Inflammatory macrophage treated with lipopolysaccharide for 4 hours (primary cell): ENCODE measurements around the gene GRK1.
A peak's percentile ranks its signal among the peaks of the same experiment; 100 is the strongest.

ENCODE experiments used
- DNase-seq: peaks from one replicate; pipeline ENCODE4 v3.0.0-alpha.2; 2020

The GRK1 gene

DNA sequence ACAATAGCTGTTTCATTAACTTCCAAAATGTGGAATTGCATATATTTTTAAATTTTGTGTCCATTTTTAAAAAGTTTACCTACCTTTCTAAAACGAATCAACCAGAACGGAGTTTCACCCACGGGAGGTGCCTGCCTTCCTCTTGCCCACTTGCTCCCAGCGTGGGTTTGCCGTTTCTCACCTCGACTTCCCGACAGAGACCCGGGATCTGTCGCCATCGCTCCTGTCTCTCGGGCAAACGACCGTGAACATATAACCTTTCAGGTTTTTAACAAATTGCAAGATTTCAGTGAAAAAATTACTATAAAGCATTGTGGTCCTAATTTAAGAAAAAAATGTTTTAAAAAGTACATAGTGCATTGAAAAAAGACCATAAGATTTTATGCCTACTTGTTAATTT, 96.2 kb downstream of the GRK1 start:
- DNase-seq = no peak

GRCh38 chr13:113763961-113764792, 97.2 kb downstream of the GRK1 start:
- no peak for DNase-seq

- no peak for DNase-seq
These were observed 98.0 kb downstream of the GRK1 start for GRCh38 chr13:113764793-113765563.

GRCh38 chr13:113765564-113765910, 98.5 kb downstream of the GRK1 start:
- no peak for DNase-seq

DNA sequence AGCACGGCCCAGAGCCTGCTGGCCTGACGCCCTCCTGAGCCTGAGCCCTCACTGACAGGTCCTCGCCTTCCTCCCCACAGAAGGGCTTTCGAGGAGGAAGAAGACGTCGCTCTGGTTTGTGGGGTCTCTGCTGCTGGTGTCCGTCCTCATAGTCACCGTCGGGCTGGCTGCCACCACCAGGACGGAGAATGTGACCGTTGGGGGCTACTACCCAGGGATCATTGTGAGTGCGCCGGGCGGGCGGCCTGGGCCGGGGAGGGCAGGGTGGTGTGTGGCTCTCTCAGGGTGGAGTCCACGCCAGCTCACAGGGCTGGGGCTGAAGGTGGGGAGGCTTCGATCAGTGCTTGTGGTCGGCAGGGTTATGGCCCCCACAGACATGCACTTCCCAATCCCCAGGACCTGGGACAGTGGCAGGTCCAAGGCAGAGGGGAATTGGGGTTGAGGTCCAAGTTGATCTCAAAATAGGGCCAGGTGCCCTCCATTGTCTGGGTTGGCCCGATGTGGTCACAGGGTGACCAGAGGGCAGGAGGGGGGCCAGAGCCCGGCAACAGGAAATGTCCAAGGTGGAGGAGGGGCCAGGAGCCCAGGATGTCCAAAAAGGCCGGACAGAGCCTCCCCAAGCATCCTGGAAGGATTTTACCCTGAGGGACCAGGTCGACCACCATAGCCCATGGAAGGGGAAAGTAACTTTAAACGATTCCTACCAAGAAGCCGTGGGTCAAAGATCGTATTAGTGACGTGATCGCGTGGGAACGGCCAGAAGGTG, 99.2 kb downstream of the GRK1 start:
- DNase-seq = no peak

- DNase-seq = no peak
These were observed 100.3 kb downstream of the GRK1 start for GRCh38 chr13:113767366-113767765.

DNA sequence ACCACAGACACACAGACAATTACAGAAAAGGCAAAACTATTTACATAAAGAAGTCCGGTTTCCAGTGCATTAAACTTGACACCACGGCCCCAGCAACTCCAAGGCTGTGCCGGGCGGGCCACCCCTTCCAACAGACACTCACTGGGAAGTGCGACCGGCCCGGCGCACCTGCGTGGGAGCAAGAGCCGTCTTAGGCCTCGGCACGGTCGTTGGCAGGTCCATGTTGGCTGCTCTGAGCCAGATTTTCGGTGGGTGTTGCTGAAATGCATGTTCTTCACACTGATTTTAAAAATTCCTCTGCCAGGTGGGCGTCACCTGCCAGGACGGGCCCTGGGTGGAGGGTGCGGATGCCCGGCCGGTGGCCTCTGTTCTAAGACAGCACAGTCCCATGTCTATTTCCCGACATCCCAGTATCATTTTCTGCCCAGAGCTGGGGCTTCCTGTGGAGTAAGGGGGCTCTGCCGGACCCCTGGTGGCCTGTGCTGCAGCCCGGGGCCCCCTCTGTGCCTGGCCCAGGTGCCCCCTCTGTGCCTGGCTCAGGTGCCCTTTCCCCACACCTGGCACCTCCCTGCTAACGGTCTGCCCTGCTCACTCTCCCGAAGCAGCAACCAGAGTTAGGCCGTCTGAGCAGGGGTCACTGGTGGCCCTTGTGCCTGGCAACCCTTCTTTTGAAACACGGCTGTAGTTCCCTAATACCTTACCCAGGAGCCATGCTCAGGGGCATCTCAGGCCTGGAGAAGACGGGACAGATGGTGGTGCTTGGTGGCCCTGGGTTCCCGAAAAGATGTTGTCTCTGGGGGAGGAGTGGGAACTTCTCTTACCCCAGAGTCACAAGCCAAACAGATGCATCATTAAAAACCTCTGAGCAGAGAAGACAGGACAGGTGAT, 101.2 kb downstream of the GRK1 start:
- DNase-seq = no peak

- no peak for DNase-seq
These were observed 102.1 kb downstream of the GRK1 start for GRCh38 chr13:113769106-113769505.

GRCh38 chr13:113769881-113770280, 102.9 kb downstream of the GRK1 start:
- no peak for DNase-seq

- no peak for DNase-seq
These were observed 103.4 kb downstream of the GRK1 start for GRCh38 chr13:113770441-113770840.

- no peak for DNase-seq
These were observed 103.9 kb downstream of the GRK1 start for GRCh38 chr13:113770937-113771336.

GRCh38 chr13:113771709-113772331, 104.8 kb downstream of the GRK1 start:
- DNase-seq = peak; percentile 58

- no peak for DNase-seq
These were observed 107.4 kb downstream of the GRK1 start for GRCh38 chr13:113774177-113775107.

DNA sequence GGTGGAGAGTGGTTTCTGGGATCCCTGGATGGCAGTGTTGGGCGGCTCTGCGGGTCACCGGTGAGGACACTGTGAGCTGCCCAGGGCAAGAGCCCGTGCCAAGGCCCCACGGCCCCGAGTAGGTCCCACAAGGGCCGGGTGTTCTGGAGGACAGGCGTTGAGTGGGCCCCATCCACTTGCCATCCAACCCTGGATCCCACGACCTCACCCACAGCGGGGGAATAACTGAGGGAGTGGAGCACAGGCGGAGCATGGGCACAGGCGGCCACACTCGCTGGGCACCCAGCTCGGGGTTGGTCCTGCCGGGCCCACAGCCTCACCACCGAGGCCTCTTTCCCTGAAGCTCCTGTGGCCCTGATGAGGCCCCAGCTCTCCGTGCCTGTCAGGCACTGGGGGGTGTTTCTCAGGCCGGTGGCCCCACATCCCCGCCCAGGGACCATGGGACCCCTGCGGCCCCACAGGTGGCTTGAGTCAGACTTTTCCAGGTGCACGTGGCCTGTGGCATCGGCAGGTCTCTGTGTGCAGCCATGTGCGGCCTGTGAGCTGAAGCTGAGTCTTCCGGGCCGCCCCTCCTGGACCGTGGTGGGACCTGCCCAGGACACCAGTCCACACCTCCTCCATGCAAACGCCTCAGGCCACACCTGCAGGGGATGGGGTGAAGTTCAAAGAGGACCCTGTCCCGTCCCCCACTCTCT, 108.6 kb downstream of the GRK1 start:
- no peak for DNase-seq

GRCh38 chr13:113776231-113777125, 109.5 kb downstream of the GRK1 start:
- no peak for DNase-seq

- DNase-seq = no peak
These were observed 110.6 kb downstream of the GRK1 start for GRCh38 chr13:113777311-113778260.

DNA sequence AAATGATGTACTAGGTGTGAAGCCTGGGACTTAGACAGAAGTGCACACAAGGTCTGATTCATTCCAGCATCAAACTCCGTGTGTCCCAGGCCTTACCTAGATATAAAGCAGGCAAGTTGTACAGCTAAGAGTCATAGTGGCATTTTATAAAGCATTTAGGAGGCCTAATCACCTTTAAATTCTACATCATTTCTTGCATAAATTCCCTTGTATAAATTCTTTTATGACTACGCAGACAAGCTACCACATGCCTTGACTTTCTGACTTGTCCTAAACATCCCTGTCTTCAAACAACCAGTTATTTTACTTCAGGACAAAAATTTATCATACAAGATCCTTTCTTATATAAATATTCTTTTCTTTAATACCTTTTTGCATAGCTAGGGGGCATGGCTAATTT, 114.6 kb downstream of the GRK1 start:
- no peak for DNase-seq

GRCh38 chr13:113782472-113782871, 115.5 kb downstream of the GRK1 start:
- DNase-seq = no peak
